Body of pancreas (tissue), 4 donors: ENCODE results near the gene CPD. TPM values are rescaled to one million over a fixed set of nuclear protein-coding genes. Genes with fewer than 3 reads are reported as not detected.

Experiments
- ATAC-seq: fragments of 150-250 bp; one replicate; pipeline ENCODE4 v1.9.1; 2016
- DNase-seq, 4 donors: peaks; one replicate each; pipeline ENCODE4 v3.0.0-alpha.2; 2019
- H3K27ac ChIP-seq, 4 donors: fragments of 200-600 bp; sonication (generic); 1 replicate in 3 of 4; 2 replicates in 1 of 4; pipeline versions ENCODE4 v1.5.1 to v1.6.1; 2016 to 2019; ENCODE audit warnings: mild to moderate bottlenecking in 1 of 4, mixed read lengths in 1 of 4, moderate library complexity in 1 of 4
- H3K27me3 ChIP-seq, 2 donors: fragments of 200-600 bp; sonication (generic); one replicate each; pipeline ENCODE4 v1.6.0; 2016; ENCODE audit warnings: mild to moderate bottlenecking in 1 of 2
- H3K36me3 ChIP-seq, 2 donors: fragments of 200-600 bp; sonication (generic); replicated peaks in 1 of 2; 2 replicates each; pipeline ENCODE4 v1.5.1; 2016; ENCODE audit warnings: low read depth in 2 of 2; ENCODE audit not compliant: insufficient read depth in 1 of 2
- H3K4me1 ChIP-seq: fragments of 200-600 bp; sonication (generic); one replicate; pipeline ENCODE4 v1.6.0; 2016
- H3K4me3 ChIP-seq, 2 donors: fragments of 200-600 bp; sonication (generic); 1 replicate in 1 of 2; 2 replicates in 1 of 2; pipeline ENCODE4 v1.5.1; 2016 to 2019
- H3K9me3 ChIP-seq, 3 donors: fragments of 200-600 bp; sonication (generic); 1 replicate in 2 of 3; 2 replicates in 1 of 3; pipeline ENCODE4 v1.5.1; 2016
- CTCF ChIP-seq, 7 experiments: fragments of 450-650 bp in 4 of 7; fragments of 200-600 bp in 3 of 7; sonication (generic) in 3 of 7; IDR thresholded peaks; one replicate each; pipeline ENCODE4 v1.5.1; 2016 to 2019; ENCODE audit warnings: antibody characterized with exemption in 7 of 7
- POLR2A ChIP-seq, 3 donors: fragments of 450-650 bp; IDR thresholded peaks; one replicate each; pipeline ENCODE4 v1.6.1; 2016; ENCODE audit warnings: antibody characterized with exemption in 3 of 3, mild to moderate bottlenecking in 2 of 3
- WGBS, 2 donors: methylation state at CpG; one replicate each; pipeline ENCODE4 v1.1.5; 2017; 5-methylcytosine and 5-hydroxymethylcytosine counted together
- intact Hi-C: fragments of 100-400 bp; cut with DNase I; formaldehyde crosslinking; loops from one replicate; pipeline ENCODE4 v1.15.1; 2023
- total RNA-seq, 2 donors: library from RNA; depleted of rRNA; stranded (reverse); fragments of >200 nt; gene quantifications; one replicate each; pipeline ENCODE4 v1.1.0, GENCODE V29; 2016

The CPD gene
- total RNA-seq, 2 donors from 2014 or later: 30.0 to 68.0 TPM

- DNase-seq: no peak
- Histone ChIP-seq H3K4me3 (peak overlapping the region; percentile 38 to 75), H3K4me1 (peaks cover 53% of the 10 kb centered on the region), H3K27ac (peak overlapping the region in 3 of 4 donors; percentile 76 to 86 (median 85)), H3K36me3 (no peaks in the 10 kb centered on the region), H3K27me3 (no peaks in the 10 kb centered on the region), H3K9me3 (no peaks in the 10 kb centered on the region)
- TF ChIP-seq CTCF (IDR thresholded peaks at IDR 0.05) (no peak), POLR2A (IDR thresholded peaks at IDR 0.05) (no peak)
- no peak for ATAC-seq
- intact Hi-C loops: no loop called here
- WGBS, 2 donors: 6 to 7% methylated on average over 5 of the region's 5 CpGs
Measured at GRCh38 chr17:30379903-30380381, 1.2 kb downstream of the CPD start.

- peaks cover 50% of the 10 kb centered on the region for H3K4me1 ChIP-seq
Measured at GRCh38 chr17:30380643-30381339, 2.1 kb downstream of the CPD start.

GRCh38 chr17:30381340-30381659 is 2.6 kb downstream of the CPD start:
- WGBS, 2 donors: 63 to 65% methylated on average over 2 of the region's 2 CpGs
- no peak overlapping the region for H3K27ac ChIP-seq
- ATAC-seq: no peak
- no peak for DNase-seq
- no peak for TF ChIP-seq POLR2A (IDR thresholded peaks at IDR 0.05)
- peaks cover 45% of the 10 kb centered on the region for H3K4me1 ChIP-seq
- H3K36me3 ChIP-seq: peaks cover 0 to 2% of the 10 kb centered on the region in 2 donors
- intact Hi-C loops: no loop called here
- H3K4me3 ChIP-seq: no peak overlapping the region
- H3K27me3 ChIP-seq: no peaks in the 10 kb centered on the region
- H3K9me3 ChIP-seq: no peaks in the 10 kb centered on the region

More at GRCh38 chr17:30380643-30381339, 2.1 kb downstream of the CPD start:
- H3K27ac ChIP-seq: no peak overlapping the region
- no peak for TF ChIP-seq CTCF (IDR thresholded peaks at IDR 0.05)
- no peak for TF ChIP-seq POLR2A (IDR thresholded peaks at IDR 0.05)
- H3K27me3 ChIP-seq: no peaks in the 10 kb centered on the region
- no peak for DNase-seq
- WGBS, 2 donors: 23 to 25% methylated on average over 7 of the region's 7 CpGs
- no peak for ATAC-seq
- H3K4me3 ChIP-seq: no peak overlapping the region
- no peaks in the 10 kb centered on the region for H3K9me3 ChIP-seq
- H3K36me3 ChIP-seq: no peaks in the 10 kb centered on the region
- intact Hi-C loops: no loop called here

- H3K4me1 ChIP-seq: peaks cover 37% of the 10 kb centered on the region
- H3K27me3 ChIP-seq: no peaks in the 10 kb centered on the region
- ATAC-seq (no peak), DNase-seq (no peak)
- no peaks in the 10 kb centered on the region for H3K9me3 ChIP-seq
- WGBS, 2 donors: 62 to 67% methylated on average over 1 of the region's 1 CpG
- H3K27ac ChIP-seq: no peak overlapping the region
- intact Hi-C loops: no loop called here
- H3K36me3 ChIP-seq: peaks cover 0 to 8% of the 10 kb centered on the region in 2 donors
- no peak overlapping the region for H3K4me3 ChIP-seq
- no peak for TF ChIP-seq CTCF (IDR thresholded peaks at IDR 0.05)
- TF ChIP-seq POLR2A (IDR thresholded peaks at IDR 0.05): no peak
Measured at GRCh38 chr17:30382345-30382744, 3.6 kb downstream of the CPD start.

GRCh38 chr17:30388321-30389179 is 9.8 kb downstream of the CPD start:
- no peaks in the 10 kb centered on the region for H3K9me3 ChIP-seq
- no peak for DNase-seq
- no peak overlapping the region for H3K4me3 ChIP-seq
- no peak overlapping the region for H3K27ac ChIP-seq
- peaks cover 0 to 17% of the 10 kb centered on the region in 2 donors for H3K36me3 ChIP-seq
- intact Hi-C loops: no loop called here
- ATAC-seq: no peak
- no peaks in the 10 kb centered on the region for H3K4me1 ChIP-seq
- H3K27me3 ChIP-seq: no peaks in the 10 kb centered on the region
- WGBS, 2 donors: 87 to 94% methylated on average over 7 to 34 of the region's 35 CpGs
- TF ChIP-seq CTCF (IDR thresholded peaks at IDR 0.05): no peak
- no peak for TF ChIP-seq POLR2A (IDR thresholded peaks at IDR 0.05)
